Neural progenitor cell (in vitro differentiated cells): ENCODE data around the gene FLVCR1.

Source experiments
- CTCF ChIP-seq: fragments of 200-600 bp; sonication (generic); IDR thresholded peaks from 2 replicates; pipeline ENCODE4 v1.5.1; 2017; ENCODE audit warnings: antibody characterized with exemption, mild to moderate bottlenecking
- EZH2 ChIP-seq: fragments of 200-600 bp; sonication (generic); IDR thresholded peaks from 2 replicates; pipeline ENCODE4 v1.6.1; 2017; ENCODE audit warnings: antibody characterized with exemption, mild to moderate bottlenecking, moderate library complexity
- EZH2phosphoT487 ChIP-seq: fragments of 200-600 bp; sonication (generic); IDR thresholded peaks from 2 replicates; pipeline ENCODE4 v1.6.1; 2017; ENCODE audit warnings: antibody characterized with exemption

- peak; percentile 51 for TF ChIP-seq CTCF
- TF ChIP-seq EZH2phosphoT487: no peak
- no peak for TF ChIP-seq EZH2
Measured at GRCh38 chr1:212915245-212916091, 57.4 kb downstream of the FLVCR1 start.
